ENCODE measurements around the gene EIF6.
"Not testable (repeated sequence)": the region's sequence is repeated elsewhere in the genome, so short reads cannot be mapped to it uniquely, and the experiment has no call there.

EIF6 gene

GRCh38 chr20:35277531-35278395, 6.8 kb downstream of the EIF6 start, which contains the start of gene MMP24OS:
Gene MMP24OS, minus strand, starts transcription at chr20:35278122. Its CDS starts 193 bp downstream, at chr20:35277929.
- FAIRE-seq, result no peak

GRCh38 chr20:35277127-35277526, 7.4 kb downstream of the EIF6 start:
- no peak for FAIRE-seq

DNA sequence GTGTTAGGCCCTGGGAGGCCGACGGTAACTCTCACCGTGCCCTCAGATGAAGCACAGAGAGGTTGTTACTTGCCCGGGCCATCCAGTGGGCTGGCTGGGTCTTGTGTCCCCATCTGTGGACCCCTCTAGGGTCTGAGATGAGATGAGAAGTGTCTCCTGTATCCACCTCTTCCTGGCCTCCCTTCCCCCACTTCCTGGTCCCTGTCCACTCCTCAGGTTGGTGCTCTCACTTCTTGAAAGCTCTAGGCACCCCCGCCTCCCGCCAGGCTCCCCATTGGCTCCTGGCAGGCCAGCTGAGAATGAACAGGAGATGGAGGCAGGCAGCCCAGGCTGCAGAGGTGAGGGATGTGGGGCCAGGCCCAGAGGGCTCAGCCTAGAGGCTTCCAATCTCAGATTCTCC, 8.2 kb downstream of the EIF6 start:
- FAIRE-seq, result no peak

GRCh38 chr20:35275741-35276251, 8.8 kb downstream of the EIF6 start:
- no peak for FAIRE-seq

GRCh38 chr20:35274172-35275092, 10.1 kb downstream of the EIF6 start:
- no peak for FAIRE-seq

DNA sequence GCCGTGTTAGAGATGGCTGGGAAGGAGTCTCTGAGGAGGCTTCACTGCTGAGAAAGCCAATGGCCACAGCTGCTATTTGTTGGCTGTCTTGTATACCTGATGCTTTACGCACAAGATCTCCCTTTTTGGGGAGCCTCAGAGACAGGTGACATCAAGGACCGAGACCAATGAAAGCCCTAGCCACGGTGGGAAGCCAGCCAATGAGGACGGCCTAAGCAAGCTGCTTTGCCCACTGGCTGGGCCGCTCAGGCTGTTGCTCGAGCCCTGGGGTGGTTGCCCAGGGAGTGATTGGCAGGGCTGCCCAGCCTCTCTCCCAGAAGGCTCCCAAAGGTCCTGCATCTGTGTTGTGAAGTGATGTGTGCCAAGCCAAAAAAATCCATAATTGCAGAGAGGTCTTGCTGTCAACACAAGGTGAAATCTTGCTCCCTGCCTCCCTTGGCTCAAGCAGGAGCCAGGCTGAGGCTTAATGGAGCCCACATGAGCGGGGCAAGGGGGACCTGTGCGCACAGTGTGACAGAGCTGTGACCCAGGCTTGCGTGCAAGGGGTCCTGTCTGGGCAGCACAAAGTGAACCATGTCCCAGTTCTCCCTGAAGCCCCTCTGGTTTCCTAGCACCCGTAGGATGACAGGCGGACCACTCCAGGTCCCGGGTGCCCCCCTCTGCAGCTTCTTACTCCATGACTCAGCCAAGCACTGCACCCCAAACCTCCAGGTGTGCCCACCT, 11.0 kb downstream of the EIF6 start:
- FAIRE-seq, result no peak

- no peak for FAIRE-seq
These were observed 12.7 kb downstream of the EIF6 start for GRCh38 chr20:35271904-35272303.

- no peak for FAIRE-seq
These were observed 13.3 kb downstream of the EIF6 start for GRCh38 chr20:35271073-35271882.

DNA sequence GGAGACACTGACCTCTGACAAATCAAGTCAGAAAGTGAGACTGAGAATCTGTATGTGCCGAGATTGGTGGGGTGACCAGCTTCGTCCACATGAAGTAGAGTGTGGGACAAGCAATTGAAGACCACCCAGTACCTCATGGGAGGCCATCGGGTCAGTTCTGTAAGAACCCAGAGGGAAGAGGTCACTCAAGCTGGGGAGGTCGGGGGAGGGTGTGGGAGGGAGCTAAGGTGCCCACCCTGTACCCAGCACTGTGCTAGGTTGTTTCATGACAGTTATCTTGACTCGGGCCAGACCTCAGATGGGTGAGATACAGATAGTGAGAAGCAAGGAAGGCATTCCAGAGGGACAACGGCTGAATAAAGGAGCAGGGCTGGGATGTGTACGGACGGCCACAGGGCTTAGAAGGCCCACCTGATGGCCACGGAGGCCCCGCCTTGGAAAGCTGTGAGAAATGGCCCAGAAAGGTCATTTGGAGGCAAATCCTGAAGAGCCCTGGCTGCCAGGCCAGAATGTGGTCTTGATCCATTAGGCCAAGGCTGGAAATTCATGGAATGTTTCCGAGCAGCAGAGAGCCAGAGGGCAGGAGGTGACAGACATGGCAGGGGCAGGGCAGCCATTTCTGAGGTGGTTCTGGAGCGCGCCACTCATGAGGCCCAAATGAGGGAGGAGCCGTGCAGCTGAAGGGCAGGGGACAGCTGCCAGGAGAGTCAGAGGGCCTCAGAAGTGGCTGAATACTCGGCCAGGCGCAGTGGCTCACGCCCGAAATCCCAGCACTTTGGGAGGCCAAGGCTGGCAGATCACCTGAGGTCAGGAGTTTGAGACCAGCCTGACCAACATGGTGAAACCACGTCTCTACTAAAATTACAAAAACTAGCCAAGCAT, 14.3 kb downstream of the EIF6 start:
- no peak for FAIRE-seq

DNA sequence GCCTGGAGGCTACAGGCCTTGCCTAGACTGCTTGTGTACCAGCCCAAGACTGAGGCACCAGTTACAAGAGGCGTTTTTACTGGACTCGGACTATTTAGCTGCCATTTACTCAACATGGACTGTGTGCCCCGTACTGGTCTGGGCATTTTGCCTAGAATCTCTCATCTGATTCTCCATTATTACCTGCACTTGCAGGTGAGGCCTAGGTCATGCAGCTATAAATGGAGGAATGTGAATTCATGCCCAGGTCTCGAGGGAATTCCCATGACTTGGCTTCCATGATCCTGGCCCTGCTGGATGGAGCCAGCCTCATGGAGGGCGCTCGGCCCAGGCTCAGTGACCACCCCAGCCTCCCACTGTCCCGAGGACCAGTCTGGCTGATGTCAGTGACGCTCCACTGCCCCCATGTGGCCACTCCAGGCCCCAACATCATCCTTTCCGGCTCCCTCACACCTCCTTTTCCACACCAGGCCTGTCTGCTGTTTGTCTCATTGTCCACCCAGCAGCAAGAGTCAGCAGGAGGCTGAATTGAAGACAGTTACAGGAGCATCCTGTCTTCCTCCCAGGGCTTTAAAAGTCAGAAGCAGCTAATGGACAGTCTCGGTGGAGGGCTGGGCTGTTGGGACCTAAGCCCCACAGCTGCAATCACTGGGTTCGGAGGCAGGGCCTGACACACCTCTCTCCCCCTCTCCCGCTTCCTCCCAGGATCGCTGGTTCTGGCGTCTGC, 15.4 kb downstream of the EIF6 start:
- no peak for FAIRE-seq

GRCh38 chr20:35267092-35267491, 17.5 kb downstream of the EIF6 start:
- FAIRE-seq, result no peak

GRCh38 chr20:35264755-35265154, 19.8 kb downstream of the EIF6 start:
- no peak for FAIRE-seq

DNA sequence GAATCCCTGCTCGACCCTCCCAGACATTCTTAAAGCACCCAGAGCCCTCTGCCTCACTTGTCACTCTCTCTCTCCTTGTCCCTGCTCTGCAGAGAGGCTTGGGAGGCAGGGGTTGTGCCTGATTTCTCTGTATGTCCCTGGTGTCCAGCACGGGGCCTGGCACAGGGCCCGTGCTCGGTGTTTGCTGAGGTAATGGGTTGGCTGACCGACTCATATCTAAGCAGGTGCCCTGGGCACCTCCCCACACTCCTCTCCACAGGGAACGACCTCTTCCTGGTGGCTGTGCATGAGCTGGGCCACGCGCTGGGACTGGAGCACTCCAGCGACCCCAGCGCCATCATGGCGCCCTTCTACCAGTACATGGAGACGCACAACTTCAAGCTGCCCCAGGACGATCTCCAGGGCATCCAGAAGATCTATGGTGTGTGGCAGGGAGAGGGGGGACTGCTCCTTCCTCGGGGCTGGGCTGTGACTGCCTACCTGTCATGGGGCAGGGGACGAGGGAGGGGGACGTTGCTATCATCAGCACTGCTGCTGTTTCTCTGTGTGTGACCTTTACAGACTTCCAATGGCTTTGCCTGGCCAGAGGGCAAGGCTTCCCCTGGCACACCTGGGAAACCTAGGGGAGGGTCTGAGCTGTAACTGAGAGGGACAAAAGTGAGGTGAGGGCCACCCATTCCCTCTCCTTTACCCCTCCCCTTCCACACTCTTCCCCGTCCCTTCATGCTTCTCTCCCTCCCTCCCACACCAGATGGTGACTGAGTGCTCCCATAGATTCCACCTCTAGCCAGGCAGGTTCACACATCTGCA, 20.8 kb downstream of the EIF6 start:
- no peak for FAIRE-seq

GRCh38 chr20:35262731-35263531, 21.6 kb downstream of the EIF6 start:
- FAIRE-seq, result not testable (repeated sequence)

GRCh38 chr20:35262321-35262720, 22.3 kb downstream of the EIF6 start:
- FAIRE-seq, result not testable (repeated sequence)

- FAIRE-seq, result no peak
These were observed 24.1 kb downstream of the EIF6 start for GRCh38 chr20:35260426-35260825.

GRCh38 chr20:35257175-35257909, 27.2 kb downstream of the EIF6 start:
- FAIRE-seq, result no peak

All from TTC549 (cell line).